ENCODE measurements around the gene SH2D3C.
"Not testable (repeated sequence)": the region's sequence is repeated elsewhere in the genome, so short reads cannot be mapped to it uniquely, and the experiment has no call there.

Gene SH2D3C

GRCh38 chr9:127767410-127767809 lies 11.1 kb downstream of the SH2D3C start:
- DNase-seq: no peak

GRCh38 chr9:127765418-127765817 lies 13.0 kb downstream of the SH2D3C start:
- no peak for DNase-seq

GRCh38 chr9:127763918-127764384 lies 14.5 kb downstream of the SH2D3C start:
- DNase-seq: no peak

GRCh38 chr9:127762111-127762676 lies 16.3 kb downstream of the SH2D3C start:
- DNase-seq: no peak

GRCh38 chr9:127761491-127761956 lies 16.9 kb downstream of the SH2D3C start:
- DNase-seq: no peak

- DNase-seq: no peak
Observed at GRCh38 chr9:127761061-127761460, 17.4 kb downstream of the SH2D3C start.

GRCh38 chr9:127758843-127759242 lies 19.6 kb downstream of the SH2D3C start:
- no peak for DNase-seq

GRCh38 chr9:127756776-127757175 lies 21.7 kb downstream of the SH2D3C start:
- DNase-seq: not testable (repeated sequence)

GRCh38 chr9:127756233-127756632 lies 22.2 kb downstream of the SH2D3C start:
- DNase-seq: no peak

- DNase-seq: peak; percentile 64
Observed at GRCh38 chr9:127755061-127756060, 23.1 kb downstream of the SH2D3C start.

- DNase-seq: peak; percentile 93
Observed at GRCh38 chr9:127754099-127755060, 24.1 kb downstream of the SH2D3C start.

- DNase-seq: no peak
Observed at GRCh38 chr9:127753622-127754021, 24.8 kb downstream of the SH2D3C start.

- DNase-seq: no peak
Observed at GRCh38 chr9:127753148-127753547, 25.3 kb downstream of the SH2D3C start.

GRCh38 chr9:127751269-127752054 lies 27.0 kb downstream of the SH2D3C start:
- no peak for DNase-seq

GRCh38 chr9:127749090-127749787 lies 29.2 kb downstream of the SH2D3C start:
- DNase-seq: no peak

- DNase-seq: no peak
Observed at GRCh38 chr9:127746959-127747569, 31.4 kb downstream of the SH2D3C start.

- DNase-seq: no peak
Observed at GRCh38 chr9:127744398-127745110, 33.9 kb downstream of the SH2D3C start.

GRCh38 chr9:127742435-127743088 lies 35.9 kb downstream of the SH2D3C start:
- DNase-seq: peak; percentile 95

- DNase-seq: peak; percentile 92
Observed at GRCh38 chr9:127741831-127742434, 36.5 kb downstream of the SH2D3C start.
